ENCODE results near the gene ADAMTSL1.

Gene ADAMTSL1

GRCh38 chr9:18699764-18700163 is 225.8 kb downstream of the ADAMTSL1 start:
- DNase-seq (ENCODE audit: low spot score) = no peak

DNA sequence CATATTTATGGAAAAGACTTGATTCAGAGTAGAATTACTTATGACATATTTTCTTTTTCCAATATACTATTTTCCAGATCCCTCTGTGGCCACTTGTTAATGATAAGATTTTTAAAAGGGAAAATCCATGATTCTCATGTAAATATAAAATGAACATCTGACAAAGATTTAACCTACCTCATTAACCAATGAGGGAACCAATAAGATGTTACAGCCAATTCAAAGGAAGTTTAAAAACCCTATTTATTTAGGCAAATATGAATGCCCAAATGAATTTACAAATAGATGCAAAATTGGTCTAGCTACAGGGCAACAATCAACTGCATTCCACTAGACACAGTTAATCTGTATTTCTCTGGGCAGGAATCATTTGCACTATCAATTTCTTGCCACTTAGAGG is 226.8 kb downstream of the ADAMTSL1 start:
- DNase-seq (ENCODE audit: low spot score) = no peak

DNA sequence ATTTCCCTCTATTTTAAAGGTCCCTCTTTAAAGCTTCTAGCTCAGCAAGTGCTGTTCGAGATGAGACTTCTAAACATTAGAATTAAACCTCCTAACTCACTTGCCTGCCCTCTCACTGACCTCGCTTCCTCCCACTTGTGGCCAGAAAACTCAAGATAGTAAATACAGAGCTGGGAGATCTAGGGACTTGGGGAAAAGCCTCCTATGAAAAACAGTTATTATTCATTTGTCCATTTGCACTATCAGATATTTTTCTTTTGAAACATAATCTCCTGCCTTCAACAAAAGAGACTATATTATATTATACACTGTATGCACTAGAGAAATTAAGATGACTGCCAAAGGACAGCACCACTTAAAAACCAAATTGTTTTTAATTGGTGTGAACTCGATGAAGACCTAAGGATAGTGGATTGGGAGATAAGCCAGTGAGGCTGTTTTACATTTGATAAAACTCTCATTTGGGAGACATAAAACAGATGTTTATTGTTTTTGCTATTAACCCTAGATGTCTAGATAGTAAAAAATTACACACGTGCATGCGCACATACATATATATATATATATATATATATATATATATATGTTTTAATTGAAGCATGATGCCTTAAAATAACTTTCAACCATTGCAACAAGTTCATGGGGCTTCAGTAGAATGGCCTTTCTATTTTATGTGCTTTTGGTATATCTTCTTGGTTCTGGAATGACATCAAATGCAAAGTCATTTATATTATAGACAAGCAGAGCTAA is 229.4 kb downstream of the ADAMTSL1 start:
- DNase-seq (ENCODE audit: low spot score) = no peak

GRCh38 chr9:18703901-18704379 is 230.0 kb downstream of the ADAMTSL1 start:
- no peak for DNase-seq (ENCODE audit: low spot score)

GRCh38 chr9:18705796-18706392 is 231.9 kb downstream of the ADAMTSL1 start:
- DNase-seq (ENCODE audit: low spot score) = no peak

DNA sequence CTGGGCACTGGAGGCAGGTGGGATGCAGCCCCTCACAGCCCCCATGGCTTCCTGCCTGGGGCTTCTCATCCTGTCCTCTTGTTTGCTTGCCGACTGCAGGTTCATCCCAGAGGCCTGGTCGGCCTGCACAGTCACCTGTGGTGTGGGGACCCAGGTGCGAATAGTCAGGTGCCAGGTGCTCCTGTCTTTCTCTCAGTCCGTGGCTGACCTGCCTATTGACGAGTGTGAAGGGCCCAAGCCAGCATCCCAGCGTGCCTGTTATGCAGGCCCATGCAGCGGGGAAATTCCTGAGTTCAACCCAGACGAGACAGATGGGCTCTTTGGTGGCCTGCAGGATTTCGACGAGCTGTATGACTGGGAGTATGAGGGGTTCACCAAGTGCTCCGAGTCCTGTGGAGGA is 232.7 kb downstream of the ADAMTSL1 start:
- no peak for DNase-seq (ENCODE audit: low spot score)

- no peak for DNase-seq (ENCODE audit: low spot score)
Observed at GRCh38 chr9:18707061-18707461, 233.1 kb downstream of the ADAMTSL1 start.

GRCh38 chr9:18707489-18708205 is 233.7 kb downstream of the ADAMTSL1 start:
- no peak for DNase-seq (ENCODE audit: low spot score)

GRCh38 chr9:18708429-18708828 is 234.5 kb downstream of the ADAMTSL1 start:
- no peak for DNase-seq (ENCODE audit: low spot score)

DNA sequence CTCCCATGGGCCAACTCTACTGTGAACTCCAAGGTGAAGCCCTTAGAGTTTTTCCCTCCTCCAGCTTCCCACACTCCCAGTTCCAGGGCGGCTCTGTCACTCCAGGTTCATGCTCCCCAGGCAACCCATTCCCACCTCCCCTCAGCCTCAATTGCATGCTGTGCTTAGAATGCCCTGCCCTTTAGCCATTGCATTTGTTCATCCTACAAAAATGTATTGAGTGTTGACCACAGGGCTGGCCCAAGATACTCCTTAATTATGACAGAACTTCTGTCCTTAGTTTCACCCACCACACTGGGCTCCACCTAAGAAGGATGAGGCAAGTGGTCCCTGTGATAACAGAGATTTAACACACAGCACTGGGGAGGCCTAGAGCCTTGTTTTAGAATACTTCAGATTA is 236.1 kb downstream of the ADAMTSL1 start:
- no peak for DNase-seq (ENCODE audit: low spot score)

DNA sequence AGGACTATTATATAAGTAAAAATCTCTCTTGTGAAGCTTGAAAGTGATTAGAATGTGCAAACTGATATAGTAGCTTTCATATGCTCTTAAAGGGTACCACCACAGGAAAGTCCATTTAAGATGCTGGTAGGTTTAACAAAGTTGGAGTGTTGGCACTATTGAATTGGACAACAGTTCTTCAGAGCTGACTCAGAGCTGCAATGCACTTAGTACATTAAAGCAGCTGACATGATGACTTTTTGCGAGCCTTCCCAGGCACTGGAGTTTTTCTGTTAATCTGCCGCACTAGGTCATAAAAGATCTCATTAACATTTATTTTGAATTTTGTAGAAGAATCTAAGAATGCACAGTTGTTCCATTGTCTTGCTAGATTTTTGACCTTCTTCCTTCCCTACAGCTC is 243.8 kb downstream of the ADAMTSL1 start:
- no peak for DNase-seq (ENCODE audit: low spot score)

- no peak for DNase-seq (ENCODE audit: low spot score)
Observed at GRCh38 chr9:18718393-18718792, 244.4 kb downstream of the ADAMTSL1 start.

GRCh38 chr9:18718932-18719331 is 245.0 kb downstream of the ADAMTSL1 start:
- no peak for DNase-seq (ENCODE audit: low spot score)

DNA sequence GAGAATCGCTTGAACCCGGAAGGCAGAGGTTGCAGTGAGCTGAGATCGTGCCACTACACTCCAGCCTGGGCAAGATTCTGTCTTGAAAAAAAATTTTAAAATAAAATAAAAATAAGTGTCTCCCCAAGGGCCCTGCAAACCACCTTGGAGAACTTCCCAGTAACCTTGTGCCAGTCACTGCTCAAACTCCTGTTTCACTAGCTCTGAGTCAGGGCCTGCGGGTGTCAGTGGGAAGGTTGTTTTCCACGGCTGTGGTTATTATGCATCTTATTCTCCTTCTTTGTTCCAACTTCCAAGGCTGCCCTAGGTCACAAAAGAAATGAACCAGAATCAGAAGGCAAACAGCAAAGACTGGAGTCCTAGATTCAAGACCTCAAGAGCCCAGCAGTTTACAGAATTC is 246.7 kb downstream of the ADAMTSL1 start:
- DNase-seq (ENCODE audit: low spot score) = no peak

DNA sequence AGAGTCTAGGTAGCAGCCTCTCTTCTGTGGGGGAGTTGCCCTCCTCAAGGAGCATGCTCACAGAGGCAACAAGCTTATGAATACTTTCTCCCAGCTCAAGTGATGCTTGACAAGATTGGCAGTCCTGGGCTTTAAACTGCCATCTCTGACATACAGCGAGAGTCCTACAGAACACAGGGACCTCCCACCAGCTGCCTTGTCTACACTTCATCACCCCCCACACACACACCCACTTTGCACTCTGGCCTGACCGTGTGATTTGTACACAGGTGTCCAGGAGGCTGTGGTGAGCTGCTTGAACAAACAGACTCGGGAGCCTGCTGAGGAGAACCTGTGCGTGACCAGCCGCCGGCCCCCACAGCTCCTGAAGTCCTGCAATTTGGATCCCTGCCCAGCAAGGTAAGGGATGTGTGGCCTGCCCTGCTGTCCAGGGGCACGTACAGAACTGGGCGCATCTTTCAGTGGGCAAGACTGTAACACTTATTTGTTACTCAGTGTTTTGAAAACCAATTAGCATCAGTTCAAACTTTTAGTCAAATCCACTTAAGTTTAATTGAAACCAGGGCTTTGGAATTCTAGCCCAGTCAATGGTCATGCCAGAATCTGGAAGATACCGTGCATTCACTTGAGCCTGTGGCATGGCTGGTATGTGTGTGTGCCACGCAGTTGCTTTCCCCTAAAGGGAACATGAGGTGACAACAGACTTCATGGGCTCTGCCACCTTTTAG is 247.5 kb downstream of the ADAMTSL1 start:
- DNase-seq (ENCODE audit: low spot score) = no peak

DNA sequence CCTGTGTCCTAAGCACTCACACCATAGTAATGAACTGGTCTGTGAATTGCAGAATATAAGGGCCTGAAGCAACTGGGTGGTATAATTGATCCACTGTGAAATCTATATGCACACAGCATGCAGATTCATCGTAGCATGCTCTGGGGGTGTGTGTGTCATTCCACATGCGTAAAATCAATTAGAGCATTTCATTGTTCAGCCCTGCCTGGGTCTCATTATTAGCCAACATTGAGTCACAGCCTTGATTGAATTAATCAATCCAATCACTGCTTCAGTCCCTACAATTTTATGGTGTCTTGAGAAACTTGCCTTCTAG is 248.0 kb downstream of the ADAMTSL1 start:
- DNase-seq (ENCODE audit: low spot score) = no peak

GRCh38 chr9:18722882-18723281 is 248.9 kb downstream of the ADAMTSL1 start:
- DNase-seq (ENCODE audit: low spot score) = no peak

DNA sequence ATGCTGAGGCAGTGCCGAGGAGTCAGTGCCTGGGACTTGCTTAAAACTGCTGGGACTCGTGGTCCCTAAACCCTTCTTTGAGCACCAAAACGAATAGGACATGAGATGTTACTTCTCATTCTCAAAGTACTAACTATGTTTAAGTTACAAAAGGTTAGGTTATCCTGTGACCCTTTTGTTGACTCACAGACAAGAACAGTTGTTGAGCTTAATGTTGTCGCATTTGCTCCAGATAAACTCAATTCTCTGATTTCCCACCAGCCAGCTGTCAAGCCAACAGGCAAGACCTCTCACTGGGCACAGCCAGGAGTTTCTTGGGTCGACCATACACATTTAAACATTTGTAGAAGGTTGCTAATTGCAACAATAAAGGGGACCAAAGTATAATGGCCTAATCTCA is 249.4 kb downstream of the ADAMTSL1 start:
- DNase-seq (ENCODE audit: low spot score) = no peak

GRCh38 chr9:18726546-18726945 is 252.6 kb downstream of the ADAMTSL1 start:
- DNase-seq (ENCODE audit: low spot score) = no peak

- DNase-seq (ENCODE audit: low spot score) = no peak
Observed at GRCh38 chr9:18727904-18728303, 254.0 kb downstream of the ADAMTSL1 start.

GRCh38 chr9:18728642-18729041 is 254.7 kb downstream of the ADAMTSL1 start:
- no peak for DNase-seq (ENCODE audit: low spot score)

- DNase-seq (ENCODE audit: low spot score) = no peak
Observed at GRCh38 chr9:18730241-18730640, 256.3 kb downstream of the ADAMTSL1 start.

GRCh38 chr9:18739127-18739526 is 265.2 kb downstream of the ADAMTSL1 start:
- no peak for DNase-seq (ENCODE audit: low spot score)
